ENCODE results near the gene CRYBG3.
A peak's percentile ranks its signal among the peaks of the same experiment; 100 is the strongest.
"Not testable (repeated sequence)": the region's sequence is repeated elsewhere in the genome, so short reads cannot be mapped to it uniquely, and the experiment has no call there.

CRYBG3 gene

DNA sequence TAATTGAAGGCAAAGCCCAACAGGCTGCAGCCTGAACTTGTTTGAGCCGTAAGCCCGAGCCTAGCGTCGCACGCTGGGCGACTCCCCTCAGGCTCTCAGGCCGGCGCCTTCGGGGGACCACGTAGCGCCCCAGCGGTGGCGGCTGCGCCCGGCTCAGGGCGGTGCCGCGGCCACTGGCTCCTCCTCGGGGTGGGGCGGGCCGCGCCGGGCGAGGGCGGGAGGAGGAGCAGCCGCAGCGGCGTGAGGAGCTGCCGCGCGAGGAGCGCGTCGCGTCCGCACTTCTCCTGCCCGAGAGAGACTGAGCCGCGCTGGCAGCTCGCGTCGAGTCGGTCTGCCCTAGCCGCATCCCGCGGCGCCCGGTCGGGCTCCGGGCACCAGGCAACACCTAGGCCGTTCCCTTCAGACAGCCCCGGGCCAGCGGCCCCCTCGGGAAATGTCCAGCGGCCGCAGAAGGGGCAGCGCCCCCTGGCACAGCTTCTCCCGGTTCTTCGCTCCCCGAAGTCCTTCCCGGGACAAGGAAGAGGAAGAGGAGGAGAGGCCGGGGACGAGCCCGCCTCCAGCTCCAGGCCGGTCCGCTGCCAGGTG is at the start of gene CRYBG3:
TSS of gene CRYBG3 (plus strand) at position 238 of the 585 bp plus-strand sequence. CDS start at position 434, 196 bp downstream.
- peak; percentile 78 to 79 for DNase-seq

DNA sequence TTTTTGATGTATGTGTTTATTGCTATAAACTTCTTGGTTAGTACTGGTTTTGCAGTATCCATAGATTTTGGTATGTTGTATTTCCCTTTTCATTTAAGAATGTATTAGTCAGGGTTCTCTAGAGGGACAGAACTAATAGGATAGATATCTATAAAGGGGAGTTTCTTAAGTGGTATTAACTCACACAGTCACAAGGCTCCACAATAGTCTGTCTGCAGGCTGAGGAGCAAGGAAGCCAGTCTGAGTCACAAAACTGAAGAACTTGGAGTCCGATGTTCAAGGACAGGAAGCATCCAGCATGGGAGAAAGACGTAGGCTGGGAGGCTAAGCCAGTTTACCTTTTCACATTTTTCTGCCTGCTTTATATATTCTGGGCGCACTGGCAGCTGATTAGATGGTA is 48.9 kb upstream of the CRYBG3 start:
- DNase-seq: no peak

DNA sequence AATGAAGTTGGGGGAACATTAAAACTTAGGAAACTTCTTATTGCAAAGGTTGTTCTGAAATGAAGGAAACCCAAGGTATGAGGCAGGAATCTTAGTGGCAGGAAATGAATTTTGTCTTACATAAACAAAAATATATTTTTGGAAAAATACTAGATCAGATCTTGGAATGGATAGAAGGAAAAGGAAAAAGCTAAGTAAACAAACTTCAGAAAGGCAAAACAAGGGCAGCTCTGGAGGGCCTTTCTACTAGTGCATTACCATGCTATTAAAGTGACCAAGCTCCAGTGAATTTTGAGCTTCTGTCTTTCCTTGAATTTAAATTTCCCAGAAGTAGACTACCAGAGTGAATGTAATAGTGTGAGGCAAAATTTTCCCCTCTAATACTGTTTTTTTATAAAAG is 43.7 kb upstream of the CRYBG3 start:
- no peak for DNase-seq

GRCh38 chr3:97793420-97794019 is 28.3 kb upstream of the CRYBG3 start:
- peak in 1 of 2 donors; percentile 70 for DNase-seq

- DNase-seq: no peak
Measured at GRCh38 chr3:97795951-97796350, 25.9 kb upstream of the CRYBG3 start.

DNA sequence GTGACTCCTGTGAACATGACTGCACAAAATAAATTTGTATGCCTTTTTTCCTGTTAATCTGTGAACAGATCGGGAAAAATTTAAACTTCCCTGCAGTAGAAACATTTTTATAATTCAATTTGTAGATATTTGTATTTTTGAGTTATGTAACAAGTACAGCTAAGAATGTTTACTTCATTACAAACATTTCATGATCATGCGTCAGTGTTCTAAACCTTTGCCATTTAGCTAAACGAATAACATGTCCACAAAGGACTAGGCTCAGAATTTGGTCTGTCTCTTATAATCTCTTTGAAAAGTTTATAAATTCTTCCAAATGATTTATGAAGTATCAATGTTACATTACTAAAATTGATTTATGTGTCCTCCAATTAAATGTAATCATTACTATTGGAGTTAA is 17.3 kb upstream of the CRYBG3 start:
- DNase-seq: no peak

DNA sequence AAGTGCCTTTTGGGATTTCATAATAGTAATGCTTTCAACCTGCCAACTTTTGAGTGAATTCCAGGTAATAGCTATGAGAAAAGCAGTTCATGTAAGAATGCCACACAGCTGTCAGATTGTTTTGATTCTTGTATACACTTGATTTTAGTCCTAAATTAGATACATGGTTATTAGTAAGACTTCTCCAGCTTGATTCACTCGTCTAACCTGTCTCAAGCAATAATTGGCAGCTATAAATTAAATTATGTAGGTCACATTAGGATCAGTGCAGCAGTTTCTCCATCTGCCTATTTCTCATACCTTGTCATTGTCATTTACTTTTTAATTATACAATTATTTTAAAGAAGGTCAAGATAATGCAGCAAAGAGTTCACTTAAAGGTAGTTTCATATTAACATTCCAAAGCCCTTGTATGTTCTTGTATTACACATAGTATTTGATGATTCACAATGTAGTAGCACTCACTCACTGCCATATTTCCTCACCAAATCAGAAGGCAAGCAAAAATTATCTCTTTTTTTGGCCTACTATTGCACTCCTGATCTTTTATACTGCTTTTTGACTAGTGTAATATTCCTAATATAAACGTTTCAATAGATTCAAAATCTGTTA is 10.9 kb upstream of the CRYBG3 start:
- no peak for DNase-seq

- DNase-seq: peak in 1 of 2 donors; percentile 20
Measured at GRCh38 chr3:97815149-97815917, 6.5 kb upstream of the CRYBG3 start.

GRCh38 chr3:97816811-97817210 is 5.0 kb upstream of the CRYBG3 start:
- DNase-seq: no peak

DNA sequence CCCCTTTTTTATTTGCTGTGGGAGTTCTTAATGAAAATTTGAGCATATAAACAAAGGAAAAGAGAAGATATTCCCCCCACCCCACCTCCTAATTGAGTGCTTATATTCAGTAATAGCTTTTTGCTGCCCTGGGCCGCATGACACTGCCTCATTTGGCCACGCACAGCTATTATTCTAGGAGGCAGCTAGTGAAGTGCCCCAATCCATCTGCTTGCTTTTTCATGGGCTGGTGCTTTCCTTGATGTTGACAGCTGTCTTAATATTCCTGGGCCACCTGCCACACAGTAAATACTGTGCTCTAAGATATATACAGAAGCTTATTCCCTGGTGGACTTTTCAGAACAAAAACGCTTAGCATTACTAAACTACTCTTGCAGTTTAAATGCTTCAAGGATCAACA is 3.8 kb upstream of the CRYBG3 start:
- no peak for DNase-seq

DNA sequence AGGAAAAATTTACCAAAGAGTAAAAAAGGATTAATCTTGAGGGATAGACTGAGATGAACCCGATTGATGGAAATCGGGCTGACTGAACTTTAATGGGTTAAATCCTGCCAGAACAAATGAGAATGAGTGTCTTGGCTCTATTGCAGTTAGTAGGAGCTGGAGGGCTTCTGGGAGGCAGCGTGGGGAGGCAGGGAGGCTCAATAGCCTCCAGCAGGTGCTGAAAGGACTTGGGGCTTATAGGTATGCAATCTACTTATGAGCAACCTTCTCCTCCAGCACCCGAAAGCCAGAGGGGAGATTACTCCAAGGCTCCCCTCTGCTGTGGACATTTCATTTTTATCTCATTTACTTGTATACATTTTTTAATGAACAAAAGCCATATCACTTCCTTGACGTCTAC is 1.0 kb upstream of the CRYBG3 start:
- peak in 1 of 2 donors; percentile 4 for DNase-seq

- no peak for DNase-seq
Measured at GRCh38 chr3:97821287-97821773, 481 bp upstream of the CRYBG3 start.

DNA sequence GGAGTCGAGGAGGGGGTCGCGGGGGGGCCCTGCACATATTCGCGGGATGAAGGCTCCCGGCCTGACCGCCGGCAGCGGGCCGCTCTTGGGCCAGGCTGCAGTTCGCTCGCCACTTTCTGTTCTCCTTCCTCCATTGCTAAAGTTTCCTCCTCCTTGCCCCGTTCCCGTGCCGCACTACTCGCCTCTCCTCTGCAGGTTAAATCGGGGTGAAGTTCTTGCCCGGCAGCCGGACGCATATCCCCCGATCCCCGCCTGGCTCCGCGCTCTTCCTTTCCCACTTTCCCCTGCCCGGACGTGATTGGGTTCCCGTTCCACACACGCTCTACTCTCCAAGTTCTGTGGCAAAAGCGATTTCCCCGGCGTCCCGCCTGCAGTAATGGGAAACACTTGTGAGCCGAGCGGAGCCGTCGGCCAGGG is 556 bp downstream of the CRYBG3 start:
- peak in 1 of 2 donors; percentile 13 for DNase-seq

DNA sequence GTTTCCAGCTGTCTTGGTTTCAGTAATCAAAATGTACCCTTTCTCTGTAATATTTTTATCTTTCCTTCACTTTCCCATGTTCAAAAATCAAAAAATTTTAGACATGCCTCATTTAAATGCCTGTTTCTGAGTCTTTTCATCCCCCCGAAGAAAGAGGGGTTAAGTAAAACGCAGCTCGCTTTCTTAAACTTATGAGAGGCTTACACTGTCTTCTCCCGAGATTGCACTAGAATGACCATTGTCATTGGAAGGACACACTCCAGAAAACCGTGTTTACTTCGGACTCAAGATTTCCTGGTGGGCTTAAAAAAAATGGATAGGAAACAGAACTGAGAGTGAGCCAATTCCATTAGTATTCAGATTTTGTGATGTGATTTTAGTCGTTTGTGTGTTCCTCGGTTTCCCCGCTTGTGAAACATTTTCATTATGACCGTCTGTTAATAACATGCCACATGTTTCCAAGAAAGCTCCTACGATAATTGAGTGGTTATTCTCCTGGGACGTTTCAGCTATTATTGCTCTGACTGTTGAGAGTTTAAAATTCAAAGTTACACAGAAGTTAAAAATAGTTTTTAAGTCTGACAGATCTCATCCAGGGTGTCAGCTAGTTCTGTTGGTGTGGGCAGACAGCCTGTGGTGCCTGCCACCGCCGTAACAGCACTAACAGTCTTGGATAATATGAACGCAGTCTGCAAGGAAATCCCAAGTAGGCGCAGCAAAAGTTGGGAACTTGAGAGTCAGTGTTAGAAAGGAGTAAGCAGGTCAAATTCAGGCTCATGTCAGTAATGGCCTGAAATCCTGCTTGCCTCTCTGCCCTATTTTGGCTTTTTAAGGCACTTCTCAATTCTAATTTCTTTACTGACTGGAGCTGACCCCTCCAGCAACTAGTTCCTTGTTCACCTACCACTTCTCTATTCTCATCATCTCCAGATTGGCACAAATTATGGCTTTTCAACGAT is 1.5 kb downstream of the CRYBG3 start:
- DNase-seq: no peak

DNA sequence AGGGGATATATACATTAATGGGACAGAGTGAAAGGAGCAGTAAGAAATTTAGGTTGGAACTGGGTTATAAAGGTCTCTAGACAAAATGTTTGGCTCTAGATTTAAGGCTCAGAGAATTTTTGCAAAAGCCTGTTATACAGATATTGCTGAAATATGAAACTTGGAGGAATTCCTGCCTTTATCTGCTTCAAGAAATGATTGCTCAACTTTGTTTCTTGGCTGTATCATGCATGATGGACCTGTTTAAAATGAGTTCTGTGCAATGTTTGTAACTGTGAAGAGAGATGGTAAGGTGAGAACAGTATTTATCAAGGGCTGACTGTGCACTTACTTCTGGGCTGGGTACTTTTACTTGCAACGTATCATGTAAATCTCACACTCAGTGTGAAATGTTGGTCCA is 3.3 kb downstream of the CRYBG3 start:
- no peak for DNase-seq

- no peak for DNase-seq
Measured at GRCh38 chr3:97827741-97828471, 6.1 kb downstream of the CRYBG3 start.

- DNase-seq: no peak
Measured at GRCh38 chr3:97829198-97829597, 7.4 kb downstream of the CRYBG3 start.

GRCh38 chr3:97830638-97831037 is 8.8 kb downstream of the CRYBG3 start:
- DNase-seq: no peak

GRCh38 chr3:97831140-97831539 is 9.3 kb downstream of the CRYBG3 start:
- DNase-seq: no peak

DNA sequence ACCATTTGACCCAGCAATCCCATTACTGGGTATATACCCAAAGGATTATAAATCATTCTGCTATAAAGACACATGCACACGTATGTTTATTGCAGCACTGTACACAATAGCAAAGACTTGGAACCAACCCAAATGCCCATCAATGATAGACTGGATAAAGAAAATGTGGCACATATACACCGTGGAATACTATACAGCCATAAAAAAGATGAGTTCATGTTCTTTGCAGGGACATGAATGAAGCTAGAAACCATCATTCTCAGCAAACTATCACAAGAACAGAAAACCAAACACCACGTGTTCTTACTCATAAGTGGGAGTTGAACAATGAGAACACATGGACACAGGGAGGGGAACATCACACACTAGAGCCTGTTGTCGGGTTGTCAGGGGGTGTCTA is 11.4 kb downstream of the CRYBG3 start:
- not testable (repeated sequence) for DNase-seq

DNA sequence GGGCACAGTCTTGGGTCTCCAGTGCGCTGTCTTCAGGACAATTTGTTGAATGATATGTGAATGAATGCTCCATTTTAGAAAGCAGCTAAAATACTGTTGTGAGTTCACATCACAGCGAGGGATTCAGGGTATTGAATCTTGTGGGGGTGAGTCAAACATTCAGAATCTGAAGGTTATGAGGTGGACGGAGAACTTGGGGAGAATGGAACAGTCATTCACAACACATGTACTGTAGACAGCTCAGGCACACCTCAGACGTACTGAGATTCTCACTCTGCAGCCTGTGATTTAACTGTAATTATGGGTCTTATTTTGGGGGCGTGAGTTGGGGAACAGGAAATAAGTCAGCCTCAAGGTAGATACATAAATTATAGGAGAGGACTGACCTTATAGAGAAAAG is 13.9 kb downstream of the CRYBG3 start:
- no peak for DNase-seq

DNA sequence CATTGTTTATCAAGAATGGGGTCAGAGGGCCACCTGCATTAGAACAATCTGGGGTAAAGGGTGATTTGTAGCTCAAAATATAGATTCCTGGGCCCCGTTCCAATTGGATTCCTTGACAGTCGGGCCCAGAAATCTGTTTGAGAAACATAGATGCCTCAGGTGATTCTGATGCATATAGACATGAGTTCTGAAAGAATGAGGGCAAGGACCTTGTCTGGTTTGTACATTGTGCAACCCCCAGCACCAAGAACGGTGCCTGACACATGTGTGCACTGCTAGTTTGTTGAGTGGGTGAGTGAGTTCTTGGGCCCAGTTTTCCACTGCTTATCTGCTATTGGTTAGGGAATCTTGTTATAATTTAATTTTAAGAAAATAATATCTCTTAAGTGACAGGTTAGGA is 16.6 kb downstream of the CRYBG3 start:
- no peak for DNase-seq
